HG02981 (cell line): ENCODE data around the gene CD22.
"Not testable (repeated sequence)": the region's sequence is repeated elsewhere in the genome, so short reads cannot be mapped to it uniquely, and the experiment has no call there.

Experiments used
- ATAC-seq: cut with Tn5 transposase; IDR thresholded peaks from one replicate; pipeline ENCODE4 v1.9.1; 2021; ENCODE audit warnings: mild to moderate bottlenecking, moderate library complexity; ENCODE audit not compliant: unreplicated experiment

Gene CD22

GRCh38 chr19:35328851-35329285, at the start of gene CD22:
CD22 (plus strand) TSS chr19:35329187; CDS start chr19:35332041, 2,854 bp downstream.
- no peak for ATAC-seq

- no peak for ATAC-seq
These were observed 49.6 kb upstream of the CD22 start for GRCh38 chr19:35279374-35279773.

- no peak for ATAC-seq
These were observed 48.8 kb upstream of the CD22 start for GRCh38 chr19:35279985-35280821.

- ATAC-seq, result no peak
These were observed 47.7 kb upstream of the CD22 start for GRCh38 chr19:35281303-35281702.

- ATAC-seq, result no peak
These were observed 44.6 kb upstream of the CD22 start for GRCh38 chr19:35284153-35285094.

- ATAC-seq, result no peak
These were observed 43.9 kb upstream of the CD22 start for GRCh38 chr19:35285095-35285449.

- ATAC-seq, result not testable (repeated sequence)
These were observed 43.5 kb upstream of the CD22 start for GRCh38 chr19:35285465-35285864.

- not testable (repeated sequence) for ATAC-seq
These were observed 42.9 kb upstream of the CD22 start for GRCh38 chr19:35286101-35286500.

- no peak for ATAC-seq
These were observed 41.3 kb upstream of the CD22 start for GRCh38 chr19:35287713-35288112.

- no peak for ATAC-seq
These were observed 40.7 kb upstream of the CD22 start for GRCh38 chr19:35288331-35288730.

- ATAC-seq, result no peak
These were observed 40.1 kb upstream of the CD22 start for GRCh38 chr19:35288906-35289305.

- ATAC-seq, result no peak
These were observed 38.4 kb upstream of the CD22 start for GRCh38 chr19:35290381-35291127.

GRCh38 chr19:35291259-35291658, 37.7 kb upstream of the CD22 start:
- no peak for ATAC-seq

- ATAC-seq, result no peak
These were observed 37.1 kb upstream of the CD22 start, which contains the start of gene MAG for GRCh38 chr19:35291916-35292315. MAG (plus strand) TSS chr19:35292161; CDS start chr19:35295409, 3,248 bp downstream.

- ATAC-seq, result no peak
These were observed 36.3 kb upstream of the CD22 start for GRCh38 chr19:35292421-35293362.

- ATAC-seq, result no peak
These were observed 35.6 kb upstream of the CD22 start for GRCh38 chr19:35293363-35293739.

GRCh38 chr19:35293808-35294207, 35.2 kb upstream of the CD22 start:
- no peak for ATAC-seq

GRCh38 chr19:35294328-35294727, 34.7 kb upstream of the CD22 start:
- no peak for ATAC-seq

- ATAC-seq, result no peak
These were observed 33.9 kb upstream of the CD22 start for GRCh38 chr19:35294859-35295791.
